Activated CD4-positive, alpha-beta T cell treated with anti-CD3 and anti-CD28 coated beads, Interleukin-2, amount 50 U/mL, for 24 hours (primary cell): ENCODE data around the gene CDYL2.

Experiments
- DNase-seq, 2 donors: peaks; one replicate each; pipeline ENCODE4 v3.0.0-alpha.2; 2020; ENCODE audit warnings: low read depth in 1 of 2, low spot score in 1 of 2

The CDYL2 gene

GRCh38 chr16:80601182-80601581, 203.2 kb downstream of the CDYL2 start:
- no peak for DNase-seq

GRCh38 chr16:80599466-80599865, 204.9 kb downstream of the CDYL2 start:
- no peak for DNase-seq

GRCh38 chr16:80596507-80597207, 207.7 kb downstream of the CDYL2 start:
- no peak for DNase-seq

GRCh38 chr16:80594756-80595155, 209.6 kb downstream of the CDYL2 start:
- DNase-seq, result no peak

GRCh38 chr16:80592273-80592672, 212.1 kb downstream of the CDYL2 start:
- no peak for DNase-seq

GRCh38 chr16:80591071-80591915, 213.1 kb downstream of the CDYL2 start:
- peak in 1 of 2 donors; percentile 2 for DNase-seq

GRCh38 chr16:80587071-80587470, 217.3 kb downstream of the CDYL2 start:
- DNase-seq, result no peak

GRCh38 chr16:80586476-80586875, 217.9 kb downstream of the CDYL2 start:
- DNase-seq, result no peak

- no peak for DNase-seq
These were observed 218.6 kb downstream of the CDYL2 start for GRCh38 chr16:80585764-80586163.

GRCh38 chr16:80583466-80583865, 220.9 kb downstream of the CDYL2 start:
- peak in 1 of 2 donors; percentile 39 for DNase-seq

GRCh38 chr16:80580109-80580832, 224.1 kb downstream of the CDYL2 start:
- peak; percentile 46 to 68 for DNase-seq

- DNase-seq, result no peak
These were observed 226.7 kb downstream of the CDYL2 start for GRCh38 chr16:80577485-80578280.

GRCh38 chr16:80576343-80576912, 228.0 kb downstream of the CDYL2 start:
- DNase-seq, result no peak

- no peak for DNase-seq
These were observed 230.7 kb downstream of the CDYL2 start for GRCh38 chr16:80573700-80574120.

GRCh38 chr16:80570106-80570478, 234.3 kb downstream of the CDYL2 start:
- DNase-seq, result no peak

GRCh38 chr16:80569440-80570105, 234.8 kb downstream of the CDYL2 start:
- DNase-seq, result peak; percentile 44 to 80

GRCh38 chr16:80564394-80564793, 240.0 kb downstream of the CDYL2 start:
- DNase-seq, result no peak

- DNase-seq, result no peak
These were observed 241.3 kb downstream of the CDYL2 start for GRCh38 chr16:80563066-80563465.

- no peak for DNase-seq
These were observed 245.0 kb downstream of the CDYL2 start for GRCh38 chr16:80559369-80559768.

GRCh38 chr16:80557037-80557436, 247.4 kb downstream of the CDYL2 start:
- no peak for DNase-seq
